Esophagus squamous epithelium (tissue), 5 donors: Measurements from ENCODE around the gene STRADB. TPM values are rescaled to one million over a fixed set of nuclear protein-coding genes. Genes with fewer than 3 reads are reported as not detected.

ENCODE experiments used
- DNase-seq: peaks from one replicate; lab custom pipeline; 2025; lab: John Stamatoyannopoulos, UW
- H3K27ac ChIP-seq, 4 donors: fragments of 200-600 bp; sonication (generic); one replicate each; pipeline ENCODE4 v1.5.1; 2016 to 2019; ENCODE audit warnings: mild to moderate bottlenecking in 1 of 4
- H3K27me3 ChIP-seq, 4 donors: fragments of 200-600 bp; sonication (generic); 1 replicate in 3 of 4; 2 replicates in 1 of 4; pipeline versions ENCODE4 v1.5.1 to v1.6.0; 2017 to 2021; ENCODE audit warnings: antibody characterized with exemption in 1 of 4
- H3K36me3 ChIP-seq, 3 donors: fragments of 200-600 bp; sonication (generic); one replicate each; pipeline ENCODE4 v1.5.1; 2016 to 2019
- H3K4me1 ChIP-seq, 3 donors: fragments of 200-600 bp; sonication (generic); one replicate each; pipeline ENCODE4 v1.5.1; 2017 to 2019
- H3K4me3 ChIP-seq, 4 donors: fragments of 200-600 bp; sonication (generic); 1 replicate in 3 of 4; 2 replicates in 1 of 4; pipeline ENCODE4 v1.5.1; 2016 to 2019; ENCODE audit warnings: mild to moderate bottlenecking in 2 of 4, moderate library complexity in 1 of 4
- H3K9me3 ChIP-seq, 3 donors: fragments of 200-600 bp; sonication (generic); one replicate each; pipeline ENCODE4 v1.5.1; 2016 to 2019
- CTCF ChIP-seq, 6 experiments: fragments of 450-650 bp in 4 of 6; fragments of 200-600 bp in 2 of 6; sonication (generic) in 2 of 6; IDR thresholded peaks; one replicate each; pipeline ENCODE4 v1.5.1; 2016 to 2019; ENCODE audit warnings: antibody characterized with exemption in 6 of 6, mild to moderate bottlenecking in 4 of 6, moderate library complexity in 4 of 6
- POLR2A ChIP-seq, 4 donors: fragments of 450-650 bp; IDR thresholded peaks; one replicate each; pipeline ENCODE4 v1.6.1; 2017; ENCODE audit warnings: antibody characterized with exemption in 4 of 4, mild to moderate bottlenecking in 4 of 4, moderate library complexity in 3 of 4
- WGBS, 2 donors: methylation state at CpG; one replicate each; pipeline ENCODE4 v1.1.5; 2018; 5-methylcytosine and 5-hydroxymethylcytosine counted together
- intact Hi-C: fragments of 100-400 bp; cut with DNase I; formaldehyde crosslinking; loops from one replicate; pipeline ENCODE4 v1.15.0; 2022
- total RNA-seq, 4 donors: library from RNA; depleted of rRNA; stranded (reverse); fragments of >200 nt; gene quantifications; one replicate each; pipeline ENCODE4 v1.1.0, GENCODE V29; 2016
- donor health status: DM: yes; HTN: yes; CAD: no.

STRADB gene
- total RNA-seq, 4 donors from 2014 or later = 4.8 to 18.2 (median 14.6) TPM

- intact Hi-C loops = no loop called here
- peaks cover 0 to 54% (median 9%) of the 10 kb centered on the region in 3 donors for H3K4me1 ChIP-seq
- H3K36me3 ChIP-seq = no peaks in the 10 kb centered on the region
- no peak overlapping the region for H3K4me3 ChIP-seq
- no peaks in the 10 kb centered on the region for H3K9me3 ChIP-seq
- TF ChIP-seq POLR2A (IDR thresholded peaks at IDR 0.05) (no peak), CTCF (IDR thresholded peaks at IDR 0.05) (no peak)
- no peaks in the 10 kb centered on the region for H3K27me3 ChIP-seq
- DNase-seq = no peak
- peak overlapping the region in 2 of 4 donors; percentile 69 to 73 for H3K27ac ChIP-seq
- WGBS, 2 donors = 16 to 47% methylated on average over 1 of the region's 1 CpG
Observed at GRCh38 chr2:201440182-201440581, 11.4 kb upstream of the STRADB start.

GRCh38 chr2:201441409-201441808 lies 10.1 kb upstream of the STRADB start:
- intact Hi-C loops = no loop called here
- no peak overlapping the region for H3K27ac ChIP-seq
- WGBS, 2 donors = 80 to 82% methylated on average over 7 of the region's 7 CpGs

GRCh38 chr2:201444746-201445465 lies 6.6 kb upstream of the STRADB start:
- H3K36me3 ChIP-seq = no peaks in the 10 kb centered on the region
- no peaks in the 10 kb centered on the region for H3K9me3 ChIP-seq
- TF ChIP-seq CTCF (IDR thresholded peaks at IDR 0.05) (no peak), POLR2A (IDR thresholded peaks at IDR 0.05) (no peak)
- no peak for DNase-seq
- intact Hi-C loops = no loop called here
- no peak overlapping the region for H3K4me3 ChIP-seq
- H3K27ac ChIP-seq = no peak overlapping the region
- WGBS, 2 donors = 66 to 83% methylated on average over 3 of the region's 3 CpGs
- H3K4me1 ChIP-seq = peaks cover 9 to 77% (median 18%) of the 10 kb centered on the region in 3 donors
- H3K27me3 ChIP-seq = no peaks in the 10 kb centered on the region

More at GRCh38 chr2:201441409-201441808, 10.1 kb upstream of the STRADB start:
- Histone ChIP-seq H3K9me3 (no peaks in the 10 kb centered on the region), H3K36me3 (no peaks in the 10 kb centered on the region), H3K4me3 (no peak overlapping the region), H3K27me3 (no peaks in the 10 kb centered on the region), H3K4me1 (peaks cover 0 to 65% (median 10%) of the 10 kb centered on the region in 3 donors)
- no peak for DNase-seq
- TF ChIP-seq POLR2A (IDR thresholded peaks at IDR 0.05) (no peak), CTCF (IDR thresholded peaks at IDR 0.05) (no peak)

GRCh38 chr2:201447086-201447485 lies 4.5 kb upstream of the STRADB start:
- TF ChIP-seq CTCF (IDR thresholded peaks at IDR 0.05) = no peak
- no peak for TF ChIP-seq POLR2A (IDR thresholded peaks at IDR 0.05)
- 88 to 96% methylated on average over 1 of the region's 1 CpG for WGBS, 2 donors
- Histone ChIP-seq H3K27me3 (no peaks in the 10 kb centered on the region), H3K9me3 (no peaks in the 10 kb centered on the region), H3K4me1 (peaks cover 14 to 68% (median 24%) of the 10 kb centered on the region in 3 donors), H3K36me3 (no peaks in the 10 kb centered on the region), H3K27ac (no peak overlapping the region), H3K4me3 (no peak overlapping the region)
- no peak for DNase-seq
- intact Hi-C loops = no loop called here

GRCh38 chr2:201448061-201448460 lies 3.5 kb upstream of the STRADB start:
- H3K36me3 ChIP-seq = no peaks in the 10 kb centered on the region
- peaks cover 24 to 76% (median 26%) of the 10 kb centered on the region in 3 donors for H3K4me1 ChIP-seq
- no peak overlapping the region for H3K4me3 ChIP-seq
- H3K27ac ChIP-seq = peak overlapping the region in 2 of 4 donors; percentile 48 to 57
- H3K9me3 ChIP-seq = no peaks in the 10 kb centered on the region
- TF ChIP-seq POLR2A (IDR thresholded peaks at IDR 0.05) (no peak), CTCF (IDR thresholded peaks at IDR 0.05) (no peak)
- DNase-seq = no peak
- intact Hi-C loops = no loop called here
- no peaks in the 10 kb centered on the region for H3K27me3 ChIP-seq
- 29 to 36% methylated on average over 1 of the region's 1 CpG for WGBS, 2 donors
